ENCODE measurements around the gene KCNK4. TPM values are rescaled to one million over a fixed set of nuclear protein-coding genes. Genes with fewer than 3 reads are reported as not detected.

The KCNK4 gene
- polyA plus RNA-seq, 3 donors: not detected

DNA sequence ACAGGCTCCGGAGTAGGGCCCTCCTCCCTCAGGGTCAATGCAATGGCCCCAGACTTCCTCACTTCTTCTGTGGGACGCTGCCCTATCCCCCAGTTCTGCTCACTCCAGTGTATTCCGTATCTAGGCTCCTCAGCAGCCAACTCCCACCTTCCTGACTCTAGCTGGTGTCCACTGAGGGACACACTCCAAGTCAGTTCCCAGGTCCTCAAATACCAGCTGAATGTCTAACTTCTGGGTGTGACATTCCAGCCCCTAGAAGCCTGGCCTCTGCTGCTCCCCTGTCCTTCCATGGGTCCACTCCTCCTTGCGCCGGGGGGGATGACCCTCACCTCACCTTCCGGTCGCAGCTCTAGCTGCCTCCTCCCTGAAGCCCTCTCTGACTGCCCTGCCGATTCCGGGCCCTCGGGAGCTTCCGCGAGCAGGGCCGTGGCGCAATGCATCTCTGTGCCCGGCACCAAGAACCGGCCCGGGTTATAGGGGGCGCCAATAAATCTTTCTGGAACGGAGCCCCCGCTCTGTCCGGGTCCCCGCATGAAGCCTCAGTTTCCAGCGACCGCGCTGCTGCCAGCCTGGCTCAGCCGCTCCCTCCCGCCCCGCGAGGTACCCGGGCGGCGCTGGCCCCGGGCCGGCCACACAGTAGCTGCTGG is 22.1 kb upstream of the KCNK4 start:
- Histone ChIP-seq H3K4me1 (ENCODE audit: control insufficient read depth in 1 of 2, insufficient read depth in 2 of 2, low read length in 2 of 2) (peaks cover 29 to 34% of the 10 kb centered on the region in 2 donors), H3K79me2 (ENCODE audit: insufficient read depth, low read length) (peaks cover 8% of the 10 kb centered on the region), H3K4me2 (replicated peaks; ENCODE audit: extremely low read depth, low read length, poor library complexity, severe bottlenecking) (peak overlapping the region; percentile 89), H2AFZ (ENCODE audit: insufficient read depth, low read depth, low read length, poor library complexity, severe bottlenecking) (peak overlapping the region; percentile 85), H3K9me3 (replicated peaks in 1 of 2; ENCODE audit: control insufficient read depth in 1 of 2, insufficient read depth in 1 of 2, low read length in 2 of 2) (no peaks in the 10 kb centered on the region), H4K20me1 (ENCODE audit: insufficient read depth, low read length) (no peaks in the 10 kb centered on the region), H3K27me3 (ENCODE audit: control insufficient read depth in 2 of 2, insufficient read depth in 2 of 2, low read length in 2 of 2) (no peaks in the 10 kb centered on the region), H3K27ac (ENCODE audit: low read depth in 1 of 2, low read length in 2 of 2) (peak overlapping the region; percentile 84 to 97), H3K4me3 (replicated peaks in 1 of 3; ENCODE audit: low read depth in 2 of 3, low read length in 3 of 3) (peak overlapping the region; percentile 61 to 95 (median 67)), H3K36me3 (replicated peaks in 1 of 2; ENCODE audit: control insufficient read depth in 1 of 2, insufficient read depth in 2 of 2, low read length in 2 of 2) (peaks cover 25 to 26% of the 10 kb centered on the region in 2 donors), H3K9ac (ENCODE audit: insufficient read depth, low read length, poor library complexity, severe bottlenecking) (peak overlapping the region; percentile 94)
- TF ChIP-seq, protein P1, sequence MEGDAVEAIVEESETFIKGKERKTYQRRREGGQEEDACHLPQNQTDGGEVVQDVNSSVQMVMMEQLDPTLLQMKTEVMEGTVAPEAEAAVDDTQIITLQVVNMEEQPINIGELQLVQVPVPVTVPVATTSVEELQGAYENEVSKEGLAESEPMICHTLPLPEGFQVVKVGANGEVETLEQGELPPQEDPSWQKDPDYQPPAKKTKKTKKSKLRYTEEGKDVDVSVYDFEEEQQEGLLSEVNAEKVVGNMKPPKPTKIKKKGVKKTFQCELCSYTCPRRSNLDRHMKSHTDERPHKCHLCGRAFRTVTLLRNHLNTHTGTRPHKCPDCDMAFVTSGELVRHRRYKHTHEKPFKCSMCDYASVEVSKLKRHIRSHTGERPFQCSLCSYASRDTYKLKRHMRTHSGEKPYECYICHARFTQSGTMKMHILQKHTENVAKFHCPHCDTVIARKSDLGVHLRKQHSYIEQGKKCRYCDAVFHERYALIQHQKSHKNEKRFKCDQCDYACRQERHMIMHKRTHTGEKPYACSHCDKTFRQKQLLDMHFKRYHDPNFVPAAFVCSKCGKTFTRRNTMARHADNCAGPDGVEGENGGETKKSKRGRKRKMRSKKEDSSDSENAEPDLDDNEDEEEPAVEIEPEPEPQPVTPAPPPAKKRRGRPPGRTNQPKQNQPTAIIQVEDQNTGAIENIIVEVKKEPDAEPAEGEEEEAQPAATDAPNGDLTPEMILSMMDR (IDR thresholded peaks at IDR 0.05): no peak
- intact Hi-C loops (cut with micrococcal nuclease): loop anchor here (2.0 to 5.0 kb wide), 2 partner anchors 16 to 33 kb away; partner anchors contain the start of gene CATSPERZ (in 1 of the 2)
- Mint-ChIP-seq H3K36me3 (peaks cover 20 to 31% of the 10 kb centered on the region in 2 donors), H3K4me1 (peaks cover 29% of the 10 kb centered on the region), H3K27ac (peak overlapping the region; percentile 96 to 99 (median 98)), H3K4me3 (peak overlapping the region; percentile 94 to 98), H3K9me3 (no peaks in the 10 kb centered on the region), H3K27me3 (ENCODE audit: low read depth in 3 of 3) (no peaks in the 10 kb centered on the region)
- WGBS (ENCODE audit: insufficient coverage): 0% methylated on average over 33 of the region's 34 CpGs
- DNase-seq: peak; percentile 51 to 69 (median 55)

DNA sequence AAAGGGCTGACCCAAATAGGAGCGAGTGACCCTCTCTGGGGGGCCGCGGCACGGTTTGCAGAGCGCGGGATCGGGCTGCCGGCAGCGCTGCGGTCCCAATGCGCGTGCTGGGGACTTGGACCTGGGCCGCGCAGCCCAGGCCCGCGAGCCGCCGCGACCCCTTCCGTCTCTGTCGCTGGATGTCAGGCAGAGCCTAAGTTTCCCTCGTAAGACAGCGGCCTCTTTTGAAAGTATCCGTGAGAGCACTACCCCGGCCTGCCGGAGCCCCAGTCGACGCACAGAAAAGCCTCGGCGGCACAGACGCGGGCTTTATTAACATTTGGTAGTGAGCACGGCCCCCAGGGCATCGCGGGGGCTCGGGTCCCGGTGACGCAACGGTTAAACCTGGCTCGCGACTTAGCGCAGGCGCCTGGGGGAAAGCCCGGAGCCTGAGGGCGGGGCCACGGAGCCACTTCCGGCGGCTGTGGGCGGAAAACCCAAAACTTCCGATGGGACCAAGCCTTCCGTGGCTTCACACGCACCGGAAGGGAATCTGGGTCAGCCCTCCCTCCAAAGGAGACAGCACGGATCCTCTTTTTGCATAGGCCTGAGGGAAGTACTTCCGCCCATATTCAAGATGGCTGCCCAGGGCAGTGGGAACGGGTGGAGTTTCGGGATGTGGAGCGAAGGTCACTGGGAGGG is 21.4 kb upstream of the KCNK4 start:
- peak overlapping the region; percentile 96 to 99 (median 98) for H3K27ac Mint-ChIP-seq
- Histone ChIP-seq H2AFZ (ENCODE audit: insufficient read depth, low read depth, low read length, poor library complexity, severe bottlenecking) (peak overlapping the region; percentile 85), H3K9me3 (replicated peaks in 1 of 2; ENCODE audit: control insufficient read depth in 1 of 2, insufficient read depth in 1 of 2, low read length in 2 of 2) (no peaks in the 10 kb centered on the region), H3K9ac (ENCODE audit: insufficient read depth, low read length, poor library complexity, severe bottlenecking) (peak overlapping the region; percentile 94), H3K4me3 (replicated peaks in 1 of 3; ENCODE audit: low read depth in 2 of 3, low read length in 3 of 3) (peak overlapping the region; percentile 61 to 95 (median 67)), H3K27ac (ENCODE audit: low read depth in 1 of 2, low read length in 2 of 2) (peak overlapping the region; percentile 84 to 97), H3K79me2 (ENCODE audit: insufficient read depth, low read length) (peaks cover 8% of the 10 kb centered on the region), H3K36me3 (replicated peaks in 1 of 2; ENCODE audit: control insufficient read depth in 1 of 2, insufficient read depth in 2 of 2, low read length in 2 of 2) (peaks cover 19% of the 10 kb centered on the region in 2 donors), H4K20me1 (ENCODE audit: insufficient read depth, low read length) (no peaks in the 10 kb centered on the region), H3K27me3 (ENCODE audit: control insufficient read depth in 2 of 2, insufficient read depth in 2 of 2, low read length in 2 of 2) (no peaks in the 10 kb centered on the region), H3K4me2 (replicated peaks; ENCODE audit: extremely low read depth, low read length, poor library complexity, severe bottlenecking) (peak overlapping the region; percentile 89), H3K4me1 (ENCODE audit: control insufficient read depth in 1 of 2, insufficient read depth in 2 of 2, low read length in 2 of 2) (peaks cover 29 to 34% of the 10 kb centered on the region in 2 donors)
- intact Hi-C loops (cut with micrococcal nuclease): loop anchor here (1.0 to 5.0 kb wide), 5 partner anchors 15 to 35 kb away; partner anchors contain the start of genes BAD (in 2 of the 2), CATSPERZ (in 1 of the 2) and GPR137 (in 1 of the 2)
- peaks cover 14 to 27% of the 10 kb centered on the region in 2 donors for H3K36me3 Mint-ChIP-seq
- peak; percentile 98 to 100 (median 99) for DNase-seq
- no peaks in the 10 kb centered on the region for H3K27me3 Mint-ChIP-seq (ENCODE audit: low read depth in 3 of 3)
- peak overlapping the region; percentile 94 to 98 for H3K4me3 Mint-ChIP-seq
- H3K4me1 Mint-ChIP-seq: peaks cover 29% of the 10 kb centered on the region
- H3K9me3 Mint-ChIP-seq: no peaks in the 10 kb centered on the region
- TF ChIP-seq, protein P1 (IDR thresholded peaks at IDR 0.05): peak; percentile 17
- WGBS (ENCODE audit: insufficient coverage): under 1% methylated on average over 58 of the region's 58 CpGs
